Measurements from ENCODE around the gene RAB8B.

RAB8B gene

GRCh38 chr15:63264688-63265293 lies 75.4 kb downstream of the RAB8B start:
- no peak for DNase-seq

DNA sequence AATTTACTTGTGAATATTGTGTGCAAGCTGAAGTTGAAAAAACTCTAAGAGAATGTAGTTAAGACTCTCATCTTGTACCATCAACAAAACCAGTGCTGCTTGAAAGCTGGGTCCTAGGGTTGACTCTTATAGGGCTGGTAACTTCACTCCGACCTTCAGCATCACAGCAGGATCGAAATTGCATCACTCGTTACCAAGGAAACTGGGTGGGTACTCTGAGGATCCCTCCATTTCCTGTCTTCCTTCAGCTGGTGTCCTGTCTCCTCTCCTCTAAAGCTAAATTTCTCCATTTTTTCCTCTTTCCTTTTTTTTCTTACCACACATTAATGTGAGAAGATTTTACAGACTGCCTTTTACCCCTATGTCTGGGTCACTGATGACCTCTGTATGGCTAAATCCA lies 85.0 kb downstream of the RAB8B start:
- no peak for DNase-seq

DNA sequence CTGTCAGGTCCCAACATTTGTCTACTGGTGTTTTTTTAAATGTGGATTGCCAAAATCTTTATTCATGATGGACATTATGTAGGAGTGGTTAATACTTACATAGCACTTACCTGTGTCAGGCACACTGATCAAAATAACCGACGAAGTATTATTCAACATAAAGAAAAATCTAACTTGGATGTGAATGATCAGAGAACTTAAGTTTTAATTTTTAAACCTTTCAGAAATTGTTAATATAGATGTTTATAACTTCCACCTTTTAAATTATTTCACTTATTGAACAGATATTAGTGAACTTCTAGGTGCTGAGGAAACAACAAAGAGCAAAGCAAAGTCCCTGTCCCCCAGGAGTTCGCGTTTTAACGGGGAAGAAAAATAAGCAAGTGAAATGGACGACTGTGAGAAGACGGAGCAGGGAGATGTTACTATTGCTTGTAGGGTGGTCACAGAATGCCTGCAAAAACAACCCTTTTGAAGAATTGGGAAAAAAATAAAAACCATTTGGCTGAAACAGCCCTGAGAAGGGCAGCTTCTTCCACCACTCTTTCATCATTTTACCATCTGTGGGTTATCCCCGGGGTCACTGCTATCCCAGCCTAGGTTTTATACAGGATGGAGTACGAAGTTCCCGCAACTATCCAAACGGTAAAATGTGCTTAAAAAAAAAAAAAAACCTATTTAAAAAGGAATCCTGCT lies 87.1 kb downstream of the RAB8B start:
- no peak for DNase-seq

DNA sequence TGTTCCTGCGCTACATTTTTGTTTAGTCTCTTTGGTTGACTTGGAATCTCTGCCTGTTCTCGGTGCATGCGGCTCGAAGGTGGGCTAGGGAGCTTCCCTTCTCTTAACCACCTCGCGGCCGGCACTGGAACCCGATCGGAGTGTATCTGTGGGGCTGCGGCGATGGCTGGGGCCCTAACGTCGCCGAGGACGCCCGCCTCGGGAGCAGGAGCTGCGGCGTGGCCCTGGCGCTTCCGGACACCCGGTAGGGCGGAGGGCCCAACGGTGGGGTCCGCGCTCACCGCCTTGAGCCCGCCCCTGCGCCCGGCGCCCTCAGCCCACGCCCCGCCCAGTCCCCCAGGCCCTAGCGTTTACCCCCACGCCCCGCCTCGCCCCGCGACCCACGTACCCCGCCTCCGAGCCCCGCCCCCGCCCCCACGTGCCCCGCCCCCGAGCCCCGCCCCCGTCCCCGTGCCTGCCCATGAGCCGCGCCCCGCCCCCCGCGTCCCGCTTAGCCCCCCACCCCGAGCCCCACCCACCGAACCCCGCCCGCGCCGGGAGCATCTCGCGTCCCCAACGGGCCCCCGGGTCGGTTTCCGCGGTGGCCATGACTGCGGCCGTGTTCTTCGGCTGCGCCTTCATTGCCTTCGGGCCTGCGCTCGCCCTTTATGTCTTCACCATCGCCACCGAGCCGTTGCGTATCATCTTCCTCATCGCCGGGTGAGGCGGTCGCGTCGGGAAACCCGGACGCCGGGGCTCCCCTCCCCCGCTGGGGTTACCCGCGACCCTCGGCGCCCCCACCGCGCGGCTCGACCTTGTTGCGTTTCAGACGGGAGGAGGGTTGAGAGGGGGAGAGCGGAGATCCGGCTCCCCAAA lies 87.9 kb downstream of the RAB8B start, which contains the start of gene APH1B:
APH1B (plus strand) TSS at position 568 of the 855 bp plus-strand sequence; CDS start at position 587, 19 bp downstream.
- peak; percentile 85 for DNase-seq

GRCh38 chr15:63277893-63278456 lies 88.6 kb downstream of the RAB8B start:
- no peak for DNase-seq

DNA sequence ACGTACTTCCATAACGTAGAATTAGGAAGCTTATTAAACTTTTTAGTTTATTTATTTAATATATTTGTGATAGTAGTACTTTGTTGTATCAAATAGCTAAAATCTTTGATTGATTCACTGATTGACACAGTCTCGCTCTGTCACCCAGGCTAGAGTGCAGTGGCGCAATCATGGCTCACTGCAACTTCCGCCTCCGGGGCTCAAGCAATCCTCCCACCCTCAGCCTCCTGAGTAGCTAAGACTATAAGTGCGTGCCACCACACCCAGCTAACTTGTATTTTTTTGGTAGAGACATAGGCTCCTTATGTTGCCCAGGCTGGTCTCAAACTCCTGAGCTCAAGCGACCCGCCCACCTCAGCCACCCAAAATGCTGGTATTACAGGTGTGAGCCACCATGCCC lies 93.7 kb downstream of the RAB8B start:
- DNase-seq: no peak

DNA sequence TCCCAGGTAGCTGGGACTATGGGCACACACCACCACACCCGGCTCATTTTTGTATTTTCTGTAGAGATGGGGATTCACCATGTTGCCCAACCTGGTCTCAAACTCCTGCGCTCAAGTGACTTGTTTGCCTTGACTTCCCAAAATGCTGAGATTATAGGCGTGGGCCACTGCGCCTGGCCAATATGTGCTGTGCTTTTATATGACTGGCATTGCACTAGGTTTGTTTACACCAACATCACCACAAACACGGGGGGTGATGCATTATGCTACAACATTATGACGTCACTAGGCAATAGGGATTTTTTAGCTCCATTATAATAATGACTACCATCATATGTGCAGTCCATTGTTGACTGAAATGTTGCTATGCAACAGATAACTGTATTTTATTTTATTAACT lies 94.9 kb downstream of the RAB8B start:
- DNase-seq: no peak

GRCh38 chr15:63287109-63287508 lies 97.7 kb downstream of the RAB8B start:
- DNase-seq: no peak

DNA sequence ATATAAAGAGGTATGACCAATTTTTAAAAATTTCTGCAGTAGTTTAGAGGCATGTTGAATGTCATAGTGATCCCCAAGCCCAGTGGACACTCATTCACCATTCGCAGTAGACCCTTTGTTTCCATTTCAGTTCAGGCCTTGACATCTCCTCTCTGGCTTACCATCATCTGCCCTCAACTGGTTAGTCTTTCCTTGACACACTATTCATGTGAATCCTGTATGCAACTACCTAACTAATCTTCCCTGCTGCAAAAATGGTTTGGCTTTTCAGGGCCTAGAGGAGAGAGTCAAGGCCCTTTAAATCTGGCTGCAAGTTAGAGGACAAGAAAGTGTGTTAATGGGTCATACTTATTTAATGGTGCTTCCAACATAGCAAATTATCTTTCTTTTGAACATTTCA lies 98.9 kb downstream of the RAB8B start:
- no peak for DNase-seq

GRCh38 chr15:63288778-63289378 lies 99.5 kb downstream of the RAB8B start:
- no peak for DNase-seq

GRCh38 chr15:63291507-63291906 lies 102.1 kb downstream of the RAB8B start:
- no peak for DNase-seq

GRCh38 chr15:63292241-63292640 lies 102.8 kb downstream of the RAB8B start:
- no peak for DNase-seq

DNA sequence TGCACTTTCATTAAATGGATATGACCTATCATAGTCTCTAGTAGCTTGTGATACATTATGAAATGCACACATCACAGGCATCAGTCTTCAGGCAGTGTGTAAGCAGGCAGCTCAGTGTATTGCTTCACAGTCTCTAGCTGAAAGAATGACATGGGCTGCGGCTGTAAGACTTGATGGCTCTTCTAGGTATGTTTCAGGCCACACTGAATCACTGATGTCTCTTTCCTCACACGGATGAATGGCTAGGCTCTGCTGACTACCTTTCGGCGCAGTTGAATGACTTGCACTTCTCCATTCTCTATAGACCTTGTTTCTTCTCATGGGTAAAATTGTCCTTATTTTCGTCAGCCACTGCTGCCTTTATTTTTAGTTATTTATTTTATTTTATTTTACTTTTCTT lies 103.4 kb downstream of the RAB8B start:
- no peak for DNase-seq

DNA sequence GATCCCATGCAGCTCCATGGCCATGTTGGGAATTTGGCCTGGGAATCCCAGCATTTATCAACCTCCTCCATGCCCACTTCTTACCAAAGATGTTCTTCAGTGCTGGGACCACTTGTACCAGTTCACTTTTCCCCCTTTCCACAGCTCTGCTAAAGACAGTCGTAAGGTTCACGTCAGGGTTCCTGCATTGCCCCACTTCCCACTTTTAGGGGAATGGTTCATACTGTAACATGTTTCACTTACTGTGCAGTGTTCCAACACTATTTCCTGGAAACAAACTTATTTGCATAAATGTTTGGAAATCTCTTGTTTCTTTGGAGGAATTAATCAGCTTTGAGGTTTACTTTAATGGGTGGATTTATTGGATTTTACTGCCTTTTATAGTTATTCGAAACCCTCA lies 105.0 kb downstream of the RAB8B start:
- DNase-seq: no peak

DNA sequence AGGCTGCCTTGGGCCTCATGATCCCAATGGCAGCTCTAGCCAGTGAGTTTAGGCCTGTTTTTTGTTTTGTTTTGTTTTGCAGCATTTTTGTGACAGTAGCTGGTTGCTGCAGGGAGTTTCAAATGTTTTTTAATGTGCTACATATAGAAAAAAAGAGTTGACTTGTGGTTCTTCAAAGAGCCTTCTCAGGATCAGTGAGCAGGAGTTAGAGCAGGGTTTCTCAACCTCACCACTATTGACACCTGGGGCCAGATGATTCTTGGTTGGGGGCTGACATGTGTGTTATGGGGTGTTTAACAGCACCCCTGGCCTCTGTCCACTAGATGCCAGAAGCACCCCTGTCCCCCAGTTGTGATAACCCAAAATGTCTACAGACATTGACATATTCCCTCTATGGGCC lies 105.9 kb downstream of the RAB8B start:
- no peak for DNase-seq

- no peak for DNase-seq
These were observed 106.8 kb downstream of the RAB8B start for GRCh38 chr15:63296195-63296594.

GRCh38 chr15:63299943-63300575 lies 110.7 kb downstream of the RAB8B start:
- DNase-seq: no peak

GRCh38 chr15:63301088-63301487 lies 111.7 kb downstream of the RAB8B start:
- no peak for DNase-seq

DNA sequence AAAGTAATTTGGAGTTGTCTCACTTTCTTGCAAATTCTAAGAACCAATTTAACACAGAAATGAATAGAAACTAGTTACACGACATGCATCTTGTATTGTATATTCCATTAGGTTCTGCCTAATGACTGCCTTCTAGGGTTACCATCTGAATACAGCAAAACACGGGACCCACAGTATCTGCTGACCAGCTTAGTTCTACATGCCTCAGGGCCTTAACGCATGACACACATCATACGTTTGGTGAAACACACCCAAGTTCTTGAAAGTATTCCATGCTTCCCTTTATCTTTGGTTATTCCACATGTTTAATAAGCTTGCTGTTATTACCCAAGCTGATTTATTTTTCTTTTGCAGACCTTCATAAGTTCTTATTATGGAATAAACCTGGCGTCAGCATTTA lies 115.9 kb downstream of the RAB8B start:
- DNase-seq: no peak

DNA sequence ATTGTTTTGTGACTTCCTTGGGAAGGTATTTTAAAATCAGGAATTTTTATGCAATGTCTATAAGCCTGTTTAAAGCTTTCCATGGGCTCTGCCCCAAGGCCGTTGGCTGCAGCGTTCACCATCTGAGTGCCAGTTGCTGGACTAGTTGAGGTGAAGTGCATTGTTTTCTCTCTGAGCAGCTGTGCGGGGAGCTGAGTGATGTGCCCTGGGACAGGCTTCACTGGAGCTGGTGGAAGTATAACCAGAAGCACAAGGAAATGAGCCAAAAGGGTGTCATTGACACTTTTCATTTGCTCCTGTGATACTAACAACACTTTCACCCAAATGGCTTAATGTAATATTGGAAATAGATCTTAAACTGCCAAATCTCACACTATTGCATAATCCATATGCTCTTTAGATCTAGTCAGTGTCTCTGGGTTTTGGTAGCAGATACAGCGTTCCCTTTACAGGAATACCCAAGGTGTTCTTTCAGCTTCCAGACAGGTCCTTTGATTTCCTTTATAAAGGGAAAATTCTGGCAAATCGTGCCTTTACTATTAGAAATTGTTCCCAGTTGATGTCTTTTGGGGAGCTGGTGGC lies 117.2 kb downstream of the RAB8B start:
- no peak for DNase-seq

DNA sequence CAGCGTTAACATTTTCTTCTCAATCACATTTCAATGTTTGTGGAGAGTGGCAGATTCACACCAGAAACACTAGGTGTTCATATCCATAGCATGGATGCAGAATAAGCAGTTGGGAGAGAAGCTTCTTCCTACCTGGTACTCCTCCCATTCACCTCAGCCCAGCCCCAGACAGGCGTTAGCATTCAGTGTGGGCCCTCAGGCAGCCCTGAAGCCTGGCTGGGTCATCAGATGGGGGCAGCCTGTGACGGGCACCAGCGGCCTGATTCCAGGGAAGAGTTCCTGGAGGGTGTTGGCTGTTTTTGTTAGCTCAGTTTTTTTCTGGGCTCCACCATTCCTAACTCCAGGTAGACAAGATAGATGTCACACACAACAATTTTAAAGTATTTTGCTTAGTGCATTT lies 119.1 kb downstream of the RAB8B start:
- DNase-seq: no peak

- no peak for DNase-seq
These were observed 119.5 kb downstream of the RAB8B start for GRCh38 chr15:63308947-63309346.
